HG02610 (cell line): ENCODE data around the gene ZBTB38.
A peak's percentile ranks its signal among the peaks of the same experiment; 100 is the strongest.

Source experiments
- ATAC-seq: cut with Tn5 transposase; IDR thresholded peaks from one replicate; pipeline ENCODE4 v1.9.1; 2021; ENCODE audit warnings: mild to moderate bottlenecking, moderate library complexity; ENCODE audit not compliant: unreplicated experiment

Gene ZBTB38, protein sequence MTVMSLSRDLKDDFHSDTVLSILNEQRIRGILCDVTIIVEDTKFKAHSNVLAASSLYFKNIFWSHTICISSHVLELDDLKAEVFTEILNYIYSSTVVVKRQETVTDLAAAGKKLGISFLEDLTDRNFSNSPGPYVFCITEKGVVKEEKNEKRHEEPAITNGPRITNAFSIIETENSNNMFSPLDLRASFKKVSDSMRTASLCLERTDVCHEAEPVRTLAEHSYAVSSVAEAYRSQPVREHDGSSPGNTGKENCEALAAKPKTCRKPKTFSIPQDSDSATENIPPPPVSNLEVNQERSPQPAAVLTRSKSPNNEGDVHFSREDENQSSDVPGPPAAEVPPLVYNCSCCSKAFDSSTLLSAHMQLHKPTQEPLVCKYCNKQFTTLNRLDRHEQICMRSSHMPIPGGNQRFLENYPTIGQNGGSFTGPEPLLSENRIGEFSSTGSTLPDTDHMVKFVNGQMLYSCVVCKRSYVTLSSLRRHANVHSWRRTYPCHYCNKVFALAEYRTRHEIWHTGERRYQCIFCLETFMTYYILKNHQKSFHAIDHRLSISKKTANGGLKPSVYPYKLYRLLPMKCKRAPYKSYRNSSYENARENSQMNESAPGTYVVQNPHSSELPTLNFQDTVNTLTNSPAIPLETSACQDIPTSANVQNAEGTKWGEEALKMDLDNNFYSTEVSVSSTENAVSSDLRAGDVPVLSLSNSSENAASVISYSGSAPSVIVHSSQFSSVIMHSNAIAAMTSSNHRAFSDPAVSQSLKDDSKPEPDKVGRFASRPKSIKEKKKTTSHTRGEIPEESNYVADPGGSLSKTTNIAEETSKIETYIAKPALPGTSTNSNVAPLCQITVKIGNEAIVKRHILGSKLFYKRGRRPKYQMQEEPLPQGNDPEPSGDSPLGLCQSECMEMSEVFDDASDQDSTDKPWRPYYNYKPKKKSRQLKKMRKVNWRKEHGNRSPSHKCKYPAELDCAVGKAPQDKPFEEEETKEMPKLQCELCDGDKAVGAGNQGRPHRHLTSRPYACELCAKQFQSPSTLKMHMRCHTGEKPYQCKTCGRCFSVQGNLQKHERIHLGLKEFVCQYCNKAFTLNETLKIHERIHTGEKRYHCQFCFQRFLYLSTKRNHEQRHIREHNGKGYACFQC (N-terminal part only)

DNA sequence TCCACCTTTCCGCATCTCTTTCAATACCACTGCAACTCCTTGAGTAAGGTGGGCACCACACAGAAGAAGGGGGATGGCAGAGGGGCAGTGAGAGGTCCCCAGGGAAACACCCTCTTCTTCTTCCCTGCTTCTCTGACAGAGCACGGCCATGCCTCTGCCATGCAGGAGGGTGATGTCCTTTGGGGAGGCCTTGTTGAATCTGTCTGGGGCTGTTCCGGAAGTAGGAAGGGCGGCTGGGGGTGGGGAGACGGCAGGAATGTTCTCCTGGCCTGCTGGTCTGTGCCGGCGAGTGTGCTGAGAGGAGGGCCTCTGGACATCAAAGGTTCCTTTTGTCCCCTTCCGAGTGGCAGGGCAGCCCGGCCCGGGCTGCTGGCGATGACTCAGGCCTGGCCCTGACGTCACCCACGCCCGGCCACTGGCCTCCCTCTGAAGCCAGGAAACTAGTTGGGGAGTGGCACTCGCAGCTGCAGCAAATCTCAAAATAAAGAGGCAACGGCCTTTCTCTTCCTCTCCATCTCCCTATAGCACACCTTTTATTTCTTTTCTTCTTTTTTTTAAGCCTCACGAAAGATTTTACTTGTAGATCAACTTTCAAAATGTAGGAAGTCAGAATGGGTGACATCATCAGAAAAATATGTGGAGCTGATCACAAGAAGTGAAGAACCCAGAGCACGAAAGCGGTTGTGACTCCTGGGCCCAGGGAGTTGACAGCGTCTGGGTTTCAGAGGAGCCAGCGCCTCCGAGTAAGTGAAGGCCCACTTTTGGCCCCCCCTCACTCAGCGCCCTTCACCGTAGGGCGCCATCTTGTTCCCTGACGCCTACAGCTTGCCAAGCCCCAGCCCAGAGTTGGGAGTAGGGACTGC, at the start of gene ZBTB38:
ZBTB38 (plus strand) TSS at position 443 of the 863 bp plus-strand sequence. CDS start 73,885 bp downstream, outside the sequence.
- ATAC-seq, result no peak

DNA sequence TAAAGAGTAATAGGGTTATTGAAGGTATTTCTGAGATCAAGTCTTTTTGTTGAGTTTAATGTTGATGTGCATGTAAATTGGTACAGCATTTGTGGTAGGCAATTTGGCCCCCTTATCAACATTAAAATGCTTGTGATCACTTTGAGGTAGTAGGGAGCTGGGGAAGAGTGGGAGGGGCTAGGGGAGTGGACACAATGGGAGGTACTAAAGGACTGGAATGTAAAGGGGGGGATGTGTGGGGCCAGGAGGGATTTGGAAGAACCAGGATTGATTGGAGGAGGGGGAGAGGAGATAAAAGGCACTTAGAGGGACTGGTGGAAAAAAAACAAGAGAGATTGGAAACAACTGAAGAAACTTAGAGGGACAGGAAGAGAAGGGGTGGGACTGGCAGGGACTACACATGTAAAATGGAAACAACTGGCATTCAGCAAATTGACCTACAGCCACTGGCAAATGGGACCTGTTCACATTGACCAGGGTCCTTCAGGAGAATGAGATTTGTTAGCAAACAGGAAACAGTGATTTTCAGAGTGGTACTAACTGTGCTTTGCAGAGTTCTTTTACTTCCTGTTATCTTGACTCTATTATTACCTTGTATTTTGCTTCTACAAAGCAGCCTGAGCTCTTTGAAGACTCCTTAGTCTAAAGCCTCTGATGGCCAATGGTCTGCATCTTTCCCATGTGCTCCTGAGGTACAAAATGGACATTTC, 47.8 kb upstream of the ZBTB38 start:
- no peak for ATAC-seq

DNA sequence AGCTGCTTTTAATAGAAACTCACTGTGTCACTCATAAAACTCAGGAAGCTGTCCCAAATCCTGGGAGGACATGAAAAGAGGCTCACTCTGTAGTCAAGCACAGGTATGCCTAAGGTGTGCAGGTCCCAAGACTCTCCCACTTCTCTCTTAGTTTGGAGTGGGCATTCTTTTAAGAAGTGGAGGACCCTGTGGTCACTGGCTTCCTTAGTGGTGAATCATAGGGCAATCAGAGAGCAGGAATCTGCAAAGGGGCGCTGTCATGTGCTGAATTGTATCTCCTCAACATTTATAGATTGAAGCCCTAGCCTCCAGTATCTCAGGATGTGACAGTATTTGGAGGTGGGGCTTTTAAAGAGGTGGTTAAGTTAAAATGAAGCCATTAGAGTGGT, 47.2 kb upstream of the ZBTB38 start:
- ATAC-seq, result no peak

DNA sequence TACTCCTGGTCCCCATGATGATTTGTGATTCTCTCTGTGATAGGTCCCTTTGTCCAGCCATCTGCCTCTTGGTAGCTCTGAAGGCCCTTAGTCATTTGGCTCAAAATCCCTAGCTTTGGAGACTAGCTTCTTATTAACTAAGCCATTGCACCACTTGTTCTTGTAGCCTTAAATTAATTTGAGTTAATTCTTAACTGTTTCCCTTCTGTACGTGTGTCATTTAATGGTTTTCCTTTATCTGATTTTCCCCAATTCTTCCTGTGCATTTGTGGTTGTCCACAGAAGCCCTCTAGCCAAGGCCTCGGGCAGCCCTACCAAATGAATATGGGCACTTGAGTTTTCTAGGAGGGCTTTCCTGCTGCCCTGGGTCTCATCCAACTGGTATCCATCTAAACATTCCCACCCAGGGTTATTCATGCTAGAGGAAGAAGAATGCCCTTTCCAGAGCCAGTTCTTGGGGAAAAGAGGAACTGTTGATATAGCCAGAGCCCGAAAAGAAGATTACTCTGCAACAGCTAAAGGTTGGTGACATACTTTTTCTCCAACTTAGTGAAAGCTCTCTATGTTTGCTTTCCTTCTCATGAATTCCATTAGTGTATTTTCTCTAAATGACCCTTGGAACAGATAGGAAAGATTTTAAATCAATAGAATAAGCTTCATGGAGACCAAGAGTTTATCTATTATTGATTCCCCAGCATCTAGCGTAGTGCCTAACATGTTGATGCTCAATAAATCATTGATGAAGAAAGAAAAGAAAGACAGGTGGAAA, 44.2 kb upstream of the ZBTB38 start:
- no peak for ATAC-seq

DNA sequence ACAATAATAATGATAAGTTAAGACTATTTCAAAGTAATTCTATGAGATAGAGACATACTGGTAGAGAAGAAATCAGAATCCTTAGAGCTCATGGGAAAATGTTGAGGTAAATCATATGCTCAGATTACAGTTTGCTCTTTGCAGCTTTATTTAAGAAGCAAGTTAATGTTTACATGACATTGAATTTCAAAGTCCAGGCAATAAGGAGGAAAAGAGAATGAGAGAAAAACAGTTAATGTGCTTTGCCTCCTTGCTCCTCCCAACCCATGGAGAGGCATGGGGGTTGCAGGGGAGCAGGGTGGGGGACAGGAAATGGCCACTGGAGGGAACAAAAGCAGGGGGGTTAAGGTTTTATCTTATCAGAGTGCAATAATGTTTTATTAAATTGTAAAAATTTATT, 42.2 kb upstream of the ZBTB38 start:
- no peak for ATAC-seq

DNA sequence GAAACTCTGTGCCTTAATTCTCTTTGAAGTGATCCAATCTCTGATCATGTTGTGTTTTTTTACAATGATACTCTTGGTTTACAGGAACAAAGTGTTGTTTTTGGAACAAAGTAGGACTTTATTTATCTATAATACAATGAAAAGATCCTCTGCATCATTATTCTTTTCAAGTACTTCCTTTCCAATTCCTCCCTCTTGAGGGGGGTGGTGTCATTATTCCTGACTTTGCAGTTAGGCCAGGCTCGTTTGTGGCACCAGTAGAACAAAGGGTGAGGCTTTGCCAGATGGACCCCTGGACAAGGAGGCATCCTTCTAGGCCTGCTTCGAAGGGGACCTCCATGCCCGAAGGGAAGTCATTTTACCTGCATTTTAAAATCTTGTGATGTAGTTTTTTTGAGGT, 41.7 kb upstream of the ZBTB38 start:
- ATAC-seq, result no peak

DNA sequence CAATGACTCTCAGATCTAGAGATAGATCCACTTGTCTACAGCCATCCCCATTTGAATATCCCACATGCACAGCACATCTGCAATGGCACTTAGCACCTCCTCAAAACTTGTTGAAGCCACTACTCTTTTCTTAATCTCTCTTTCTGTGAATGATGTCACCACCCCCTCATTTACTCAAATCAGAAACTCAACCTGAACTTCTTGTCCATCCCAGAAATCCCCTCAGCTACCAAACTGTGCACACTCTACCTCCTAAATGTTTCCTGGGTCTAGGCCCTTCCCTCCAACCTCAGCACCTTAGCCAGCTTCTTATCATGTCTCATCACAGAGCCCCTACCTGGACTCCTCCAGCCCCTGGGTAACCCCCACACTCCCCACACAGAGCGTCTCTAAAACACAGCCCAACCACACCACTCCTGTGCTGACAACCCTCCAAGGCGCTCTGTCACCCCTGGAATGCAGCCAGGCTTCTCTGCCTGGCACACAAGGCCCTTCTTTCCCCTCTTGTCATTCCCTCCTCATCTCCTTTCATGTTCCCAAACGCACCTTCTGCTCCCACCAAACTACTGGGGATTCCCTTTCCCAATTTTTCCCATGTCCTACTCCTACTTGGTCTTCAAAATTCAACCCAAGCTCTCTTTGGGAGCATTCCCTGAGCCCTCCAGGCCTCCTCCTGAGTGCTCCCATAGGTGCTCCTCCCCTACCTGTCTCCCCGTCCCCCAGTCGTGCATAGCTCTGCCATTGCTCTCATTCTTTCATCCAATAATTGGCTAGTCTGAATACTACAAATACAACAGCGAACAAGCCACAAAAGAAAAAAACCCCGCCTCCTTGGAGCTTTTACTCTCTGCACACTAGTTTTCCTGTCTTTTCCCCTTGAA, 39.8 kb upstream of the ZBTB38 start:
- peak; percentile 74 for ATAC-seq

DNA sequence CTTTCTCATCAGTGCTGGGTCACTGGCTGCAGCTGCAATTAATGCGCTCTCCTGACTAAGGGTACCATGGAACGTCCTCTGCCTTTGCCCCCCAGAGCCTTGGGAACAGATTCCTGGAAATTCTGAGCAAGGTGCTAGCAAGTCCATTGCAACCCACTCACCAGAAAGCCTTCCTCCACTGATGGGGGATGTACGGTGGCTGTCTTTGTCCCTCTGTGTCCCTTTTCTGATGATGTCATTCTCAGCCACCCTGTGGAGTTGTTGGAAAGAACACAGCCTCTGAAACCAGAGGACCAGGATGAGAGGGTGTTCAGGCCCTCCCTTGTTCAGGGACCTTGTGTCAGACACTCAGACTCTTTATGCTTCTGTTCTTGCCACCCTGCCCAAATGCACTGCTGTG, 38.1 kb upstream of the ZBTB38 start:
- no peak for ATAC-seq

DNA sequence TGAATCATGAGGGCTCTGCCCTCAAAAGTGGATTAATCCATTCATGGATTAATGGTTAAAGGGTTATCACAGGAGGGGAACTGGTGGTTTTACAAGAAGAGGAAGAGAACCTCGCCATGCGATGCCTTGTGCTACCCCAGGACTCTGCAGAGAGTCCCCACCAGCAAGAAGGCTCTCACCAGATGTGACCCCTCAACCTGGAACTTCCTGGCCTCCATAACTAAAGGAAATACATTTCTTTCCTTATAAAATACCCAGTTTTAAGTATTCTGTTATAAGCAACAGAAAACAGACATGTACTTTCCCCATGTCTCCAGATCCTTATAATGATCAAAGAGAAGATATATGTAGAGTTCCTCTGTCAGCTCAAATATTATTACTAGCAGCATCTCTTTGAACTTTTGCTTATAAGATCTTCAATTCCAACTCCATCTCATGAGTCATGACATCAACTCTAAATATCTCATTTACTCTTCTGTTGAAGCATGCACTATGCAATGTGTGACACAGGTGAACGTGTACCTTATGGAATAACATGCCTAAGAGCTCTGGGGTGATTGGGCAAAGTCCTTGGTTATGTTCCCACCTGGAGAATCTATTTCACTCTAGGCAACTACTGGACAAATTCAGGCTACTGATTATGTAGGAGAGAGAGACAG, 37.5 kb upstream of the ZBTB38 start:
- no peak for ATAC-seq

DNA sequence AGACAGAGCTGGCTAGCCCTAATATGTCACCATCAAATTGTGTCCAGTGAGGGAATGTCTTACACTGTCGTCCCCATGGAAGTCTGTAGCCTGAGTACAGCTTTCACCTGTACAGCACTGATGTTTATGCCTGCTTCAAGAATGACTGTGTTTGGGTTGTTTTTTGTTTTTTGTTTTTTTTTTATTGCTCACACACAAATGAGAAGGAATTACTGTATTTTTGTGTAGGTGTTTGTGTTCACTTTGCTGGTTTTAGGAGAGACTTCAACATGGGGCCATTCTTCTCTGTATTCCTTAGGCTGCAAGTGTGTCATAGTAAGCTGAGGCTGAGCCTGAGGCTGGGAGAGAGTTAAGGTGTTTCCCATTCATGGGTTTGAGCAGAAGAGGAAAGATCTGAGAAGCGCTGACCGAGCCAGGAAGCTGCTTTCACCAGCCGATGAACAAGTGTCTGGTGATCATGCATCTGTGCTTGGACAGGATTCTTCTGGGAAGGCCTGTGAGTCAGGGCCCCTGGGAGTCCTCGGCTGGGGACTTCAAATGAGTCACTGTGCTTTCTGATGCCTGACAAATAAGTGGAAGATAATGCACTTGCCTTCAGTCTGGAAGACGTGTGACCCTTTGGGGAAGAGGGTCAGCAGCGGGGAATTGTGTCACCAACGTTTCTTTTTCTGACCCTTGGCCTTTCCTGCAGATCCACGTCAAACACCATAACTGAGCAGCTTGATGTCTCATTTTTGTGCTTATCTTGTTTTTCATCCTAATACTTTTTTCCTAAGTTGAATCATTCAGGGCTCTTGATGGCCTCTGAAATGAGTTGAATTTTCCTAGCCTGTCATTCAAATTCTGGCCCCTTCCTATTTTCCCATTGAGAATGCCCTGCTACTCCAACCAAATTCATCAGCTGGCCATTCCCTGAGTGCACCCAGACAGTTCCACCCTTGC, 36.7 kb upstream of the ZBTB38 start:
- ATAC-seq, result peak; percentile 44

DNA sequence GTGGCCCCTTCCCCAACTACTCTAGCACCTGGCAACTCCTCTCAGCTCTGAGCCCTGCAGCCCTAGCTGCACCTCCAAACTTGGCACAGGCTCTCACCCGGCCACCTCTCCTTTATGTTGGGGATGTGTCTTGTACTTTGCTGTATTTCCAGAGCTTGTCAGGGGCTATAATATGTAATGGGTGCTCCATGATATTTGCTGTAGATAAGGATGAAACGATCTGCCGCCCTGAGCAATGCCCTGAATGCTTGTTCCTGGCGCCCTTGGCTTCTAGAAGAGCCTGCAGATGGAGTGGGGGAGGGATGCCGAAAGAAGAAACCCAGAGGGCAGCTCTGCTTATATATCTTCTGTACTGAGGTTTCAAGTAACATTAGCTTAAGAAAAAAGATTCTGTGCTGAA, 35.9 kb upstream of the ZBTB38 start:
- no peak for ATAC-seq

DNA sequence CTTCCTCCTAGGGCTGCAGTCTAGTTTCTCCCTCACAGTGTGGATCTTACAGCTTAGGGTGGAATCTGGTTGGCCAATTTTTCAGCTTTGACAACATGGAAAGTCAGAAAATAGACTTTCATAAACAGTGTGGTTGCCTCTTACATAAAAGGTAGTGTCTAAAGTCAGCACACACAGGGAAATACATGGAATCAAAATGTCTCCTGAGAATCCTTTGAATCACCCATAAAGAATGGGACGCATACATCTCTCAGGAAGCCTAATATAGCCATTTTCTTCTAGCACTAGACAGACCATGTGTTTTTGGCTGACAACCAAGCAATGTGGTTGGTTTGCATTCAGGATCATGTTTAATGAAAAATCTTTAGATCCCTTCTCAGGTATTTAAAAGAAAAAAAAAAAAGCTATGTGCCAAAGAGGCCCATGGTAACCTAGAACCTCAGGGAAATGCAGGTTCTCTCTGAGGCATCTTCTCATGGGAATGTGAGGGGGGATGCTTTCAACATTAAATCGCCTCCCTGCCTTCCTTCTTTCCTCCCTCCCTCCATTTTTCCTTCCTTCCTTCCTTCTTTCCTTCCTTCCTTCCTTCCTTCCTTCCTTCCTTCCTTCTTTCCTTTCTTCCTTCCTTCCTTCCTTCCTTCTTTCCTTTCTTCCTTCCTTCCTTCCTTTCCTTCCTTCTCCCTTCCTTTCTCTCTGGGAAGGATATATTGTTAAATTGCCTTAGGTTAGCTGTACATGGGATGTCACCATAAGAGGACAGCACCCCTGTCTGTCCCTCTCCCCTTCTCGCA, 34.3 kb upstream of the ZBTB38 start:
- no peak for ATAC-seq

DNA sequence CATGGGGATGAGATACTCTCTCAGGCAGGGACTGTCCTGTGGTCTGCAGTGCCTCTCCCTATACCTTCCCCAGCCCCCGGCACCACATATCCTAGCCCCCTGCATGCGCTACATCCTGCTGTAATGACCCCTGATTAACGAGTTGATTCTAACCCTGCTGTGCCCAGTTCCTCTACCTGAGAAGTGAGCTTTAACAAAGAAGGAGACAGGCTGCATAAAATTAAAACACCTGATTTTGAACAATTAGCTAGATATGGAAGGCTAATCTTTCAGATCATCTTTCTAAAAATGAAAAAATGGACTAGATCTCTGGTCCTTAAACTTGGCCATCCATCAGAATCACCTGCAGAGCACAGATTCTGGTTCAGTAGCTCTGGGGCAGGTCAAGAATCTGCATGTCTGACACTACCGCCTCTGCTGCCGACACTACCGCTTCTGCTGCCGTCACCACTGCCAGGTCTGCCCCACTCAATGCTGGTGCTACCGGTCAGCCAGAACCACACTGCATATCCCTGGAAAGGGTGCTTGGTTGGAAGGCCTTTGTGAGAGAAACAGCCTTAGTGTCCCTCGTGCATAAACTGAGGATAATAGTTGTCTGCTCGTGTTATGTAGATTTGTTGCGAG, 33.6 kb upstream of the ZBTB38 start:
- no peak for ATAC-seq

DNA sequence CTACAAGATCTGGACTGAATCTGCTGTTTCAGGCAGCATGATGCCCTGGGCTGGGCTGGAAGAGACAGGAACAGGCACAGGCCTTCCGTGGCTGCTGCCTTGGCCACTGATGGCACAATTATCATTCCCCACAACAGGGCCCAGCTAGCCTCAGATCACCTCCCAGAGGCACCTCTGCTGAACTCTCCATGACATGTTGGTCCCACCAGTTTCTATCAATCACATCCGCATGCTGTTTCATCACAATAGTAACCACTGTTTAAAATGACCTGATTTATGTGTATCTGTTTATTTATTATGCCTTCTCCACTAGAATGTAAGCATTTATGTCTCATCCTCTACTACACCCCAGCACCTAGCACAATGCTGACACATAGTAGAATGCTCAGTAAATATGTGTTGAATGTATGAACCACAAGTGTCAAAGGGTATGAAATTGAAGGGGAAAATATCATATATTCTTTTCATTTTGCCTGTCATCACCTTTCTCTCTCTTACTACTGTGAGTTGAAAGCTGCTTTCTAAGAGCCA, 32.7 kb upstream of the ZBTB38 start:
- ATAC-seq, result no peak
